ENCODE results near the gene CELF1. TPM values are rescaled to one million over a fixed set of nuclear protein-coding genes. Genes with fewer than 3 reads are reported as not detected.

The CELF1 gene
- total and polyA plus RNA-seq, 9 of the 15 experiments (the other 6 are each of a cell fraction or from before 2014, with no cell fraction given): 11.3 to 142 (median 77.4) TPM

GRCh38 chr11:47541070-47541469 lies 11.9 kb downstream of the CELF1 start:
- no peak overlapping the region for H3K27ac ChIP-seq (ENCODE audit: extremely low read depth, low read depth, low read length)
- POLR2A ChIA-PET: interaction anchor here (1.3 to 4.8 kb wide), 5 partner anchors 9 to 25 kb away, joined by 3 to 28 read pairs (median 10); partner anchors contain the start of gene CELF1
- no peak for ATAC-seq

More at GRCh38 chr11:47541070-47541469, 11.9 kb downstream of the CELF1 start:
- no TSS peak for BruUV-seq (replicated peaks)
- no peak overlapping the region for H2AFZ ChIP-seq (ENCODE audit: low read depth, low read length)
- WGBS (ENCODE audit: insufficient coverage, low coverage, missing lambda C conversion rate): 97% methylated on average over 2 of the region's 2 CpGs
- peaks cover 23% of the 10 kb centered on the region; the same call in 2 of the 3 replicates for H3K36me3 ChIP-seq (ENCODE audit: control insufficient read depth, insufficient read depth, low read length)
- H3K79me2 ChIP-seq (ENCODE audit: control insufficient read depth, insufficient read depth, low read length): peaks cover 97% of the 10 kb centered on the region
- H3K4me2 ChIP-seq (ENCODE audit: insufficient read depth, low read length): no peak overlapping the region
- CTCF ChIA-PET (ENCODE audit: low intra/inter-chr PET ratio): no interaction called here
- H3K9ac ChIP-seq (ENCODE audit: insufficient read depth in 1 of 2, low read depth in 2 of 2, low read length in 2 of 2): no peak overlapping the region
- intact Hi-C loops (cut with micrococcal nuclease): no loop called here
- H3K9me3 ChIP-seq (replicated peaks; ENCODE audit: control insufficient read depth, insufficient read depth, low read depth, low read length): no peaks in the 10 kb centered on the region
- no peaks in the 10 kb centered on the region for H3K27me3 ChIP-seq (ENCODE audit: control insufficient read depth in 2 of 2, insufficient read depth in 2 of 2, low read length in 2 of 2)
- no peaks in the 10 kb centered on the region for H3K9me1 ChIP-seq (ENCODE audit: control insufficient read depth, insufficient read depth, low read length)
- FAIRE-seq: no peak
- peaks cover 0 to 7% of the 10 kb centered on the region in 2 experiments; a peak in 2 of 5 replicates for H3K4me1 ChIP-seq (replicated peaks in 1 of 2; ENCODE audit: control insufficient read depth in 2 of 2, insufficient read depth in 2 of 2, low read length in 2 of 2)
- peaks cover 38% of the 10 kb centered on the region; the same call in 1 of the 2 replicates for H4K20me1 ChIP-seq (replicated peaks; ENCODE audit: control insufficient read depth, insufficient read depth, low read length)
- TF ChIP-seq E2F3 (CRISPR knock-in tag; IDR thresholded peaks at IDR 0.05) (no peak), SMAD3 (CRISPR knock-in tag; conservative IDR thresholded peaks at IDR 0.05) (no peak), MYC (IDR thresholded peaks at IDR 0.05; ENCODE audit: low read depth, low read length) (no peak), MYC (CRISPR knock-in tag; IDR thresholded peaks at IDR 0.05; ENCODE audit: borderline replicate concordance, low read depth) (no peak), ERF (CRISPR knock-in tag; IDR thresholded peaks at IDR 0.05) (no peak), BRF1 (IDR thresholded peaks at IDR 0.05; ENCODE audit: borderline replicate concordance, extremely low read depth, insufficient read length) (no peak), ZSCAN32 (CRISPR knock-in tag; IDR thresholded peaks at IDR 0.05) (no peak), THAP7 (CRISPR knock-in tag; IDR thresholded peaks at IDR 0.05) (no peak), CBFA2T2 (conservative IDR thresholded peaks at IDR 0.05) (no peak)
- H3K4me3 ChIP-seq: no peak overlapping the region
- DNase-seq (ENCODE audit: extremely low read depth in 1 of 4, low spot score in 3 of 4): no peak
- in situ Hi-C loops (cut with MboI): no loop called here
